Gastroesophageal sphincter (tissue), 3 donors: Measurements from ENCODE around the gene SLC26A5.

ENCODE experiments used
- CTCF ChIP-seq, 4 experiments: fragments of 200-600 bp in 2 of 4; fragments of 450-650 bp in 2 of 4; sonication (generic) in 1 of 4; IDR thresholded peaks; one replicate each; pipeline ENCODE4 v1.5.1; 2017 to 2019; ENCODE audit warnings: antibody characterized with exemption in 4 of 4, mild to moderate bottlenecking in 2 of 4, moderate library complexity in 2 of 4
- POLR2A ChIP-seq, 2 donors: fragments of 450-650 bp; IDR thresholded peaks; one replicate each; pipeline ENCODE4 v1.6.1; 2017; ENCODE audit warnings: antibody characterized with exemption in 2 of 2, mild to moderate bottlenecking in 2 of 2, moderate library complexity in 1 of 2

DNA sequence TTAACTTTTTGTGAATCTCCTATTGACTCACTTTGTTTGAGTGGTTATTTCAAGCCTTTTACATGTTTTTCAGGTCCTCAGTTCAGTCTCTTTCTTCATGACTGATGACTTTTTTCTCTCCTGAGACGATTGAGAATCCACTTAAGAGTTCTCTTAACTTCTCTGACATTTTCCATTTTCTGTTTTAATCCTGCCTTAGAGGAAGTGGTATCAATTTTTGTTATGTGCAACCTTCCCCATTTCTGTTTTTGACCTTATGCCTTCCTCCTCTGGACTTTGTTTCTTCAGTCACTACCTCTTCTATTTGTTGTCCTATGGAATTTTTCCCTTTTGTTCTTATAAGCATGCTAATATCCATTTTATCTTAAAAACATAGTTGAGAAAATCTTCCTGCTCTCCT, 96.2 kb downstream of the SLC26A5 start:
- no peak for TF ChIP-seq CTCF (IDR thresholded peaks at IDR 0.05)
- TF ChIP-seq POLR2A (IDR thresholded peaks at IDR 0.05) = no peak
